Nephron progenitor cell (in vitro differentiated cells): ENCODE data around the gene HOXA1.

Source experiments
- DNase-seq: peaks from one replicate; pipeline ENCODE4 v3.0.0; 2021
- H3K27ac Mint-ChIP-seq: 2 replicates; pipeline ENCODE4 v1.8.0; 2021; ENCODE audit warnings: mild to moderate bottlenecking, moderate library complexity, mixed read lengths
- H3K27me3 Mint-ChIP-seq: 2 replicates; pipeline ENCODE4 v1.8.0; 2021; ENCODE audit warnings: mild to moderate bottlenecking, low read depth, mixed read lengths; ENCODE audit not compliant: poor library complexity
- H3K36me3 Mint-ChIP-seq: 2 replicates; pipeline ENCODE4 v1.8.0; 2021; ENCODE audit warnings: low read depth, mixed read lengths
- H3K4me1 Mint-ChIP-seq: 2 replicates; pipeline ENCODE4 v1.8.0; 2021; ENCODE audit warnings: mixed read lengths
- H3K4me3 Mint-ChIP-seq: 2 replicates; pipeline ENCODE4 v1.8.0; 2021; ENCODE audit warnings: mild to moderate bottlenecking, moderate library complexity, mixed read lengths
- H3K9me3 Mint-ChIP-seq: 2 replicates; pipeline ENCODE4 v1.8.0; 2021; ENCODE audit warnings: mild to moderate bottlenecking, moderate library complexity, mixed read lengths
- CTCF ChIP-seq: fragments of 200-600 bp; sonication (generic); IDR thresholded peaks from 2 replicates; pipeline ENCODE4 v1.5.0; 2021; ENCODE audit warnings: antibody characterized with exemption

HOXA1 gene

GRCh38 chr7:27095050-27095896, 527 bp downstream of the HOXA1 start:
- H3K4me1 Mint-ChIP-seq, result peaks cover 53% of the 10 kb centered on the region
- no peak for TF ChIP-seq CTCF
- peaks cover 50% of the 10 kb centered on the region for H3K36me3 Mint-ChIP-seq
- peak overlapping the region; percentile 99 for H3K4me3 Mint-ChIP-seq
- peak overlapping the region; percentile 97 for H3K27ac Mint-ChIP-seq
- peak; percentile 46 for DNase-seq
- no peaks in the 10 kb centered on the region for H3K9me3 Mint-ChIP-seq
- peaks cover 3% of the 10 kb centered on the region for H3K27me3 Mint-ChIP-seq

GRCh38 chr7:27094304-27095049, 1.3 kb downstream of the HOXA1 start:
- Mint-ChIP-seq H3K4me3 (peak overlapping the region; percentile 99), H3K27ac (peak overlapping the region; percentile 97), H3K4me1 (peaks cover 53% of the 10 kb centered on the region), H3K36me3 (peaks cover 42% of the 10 kb centered on the region), H3K9me3 (no peaks in the 10 kb centered on the region), H3K27me3 (peaks cover 3% of the 10 kb centered on the region)
- TF ChIP-seq CTCF, result no peak
- peak; percentile 41 for DNase-seq

- H3K4me1 Mint-ChIP-seq, result peaks cover 58% of the 10 kb centered on the region
- TF ChIP-seq CTCF, result no peak
- peaks cover 5% of the 10 kb centered on the region for H3K9me3 Mint-ChIP-seq
- no peak for DNase-seq
- peak overlapping the region; percentile 98 for H3K27ac Mint-ChIP-seq
- peaks cover 3% of the 10 kb centered on the region for H3K27me3 Mint-ChIP-seq
- H3K36me3 Mint-ChIP-seq, result peaks cover 31% of the 10 kb centered on the region
- H3K4me3 Mint-ChIP-seq, result peak overlapping the region; percentile 99
Observed at GRCh38 chr7:27093184-27093895, 2.5 kb downstream of the HOXA1 start.

GRCh38 chr7:27092819-27093110, 3.0 kb downstream of the HOXA1 start:
- no peak for DNase-seq
- H3K4me1 Mint-ChIP-seq, result peaks cover 62% of the 10 kb centered on the region
- H3K4me3 Mint-ChIP-seq, result peak overlapping the region; percentile 99
- peaks cover 6% of the 10 kb centered on the region for H3K27me3 Mint-ChIP-seq
- no peak for TF ChIP-seq CTCF
- H3K36me3 Mint-ChIP-seq, result peaks cover 25% of the 10 kb centered on the region
- peaks cover 5% of the 10 kb centered on the region for H3K9me3 Mint-ChIP-seq
- H3K27ac Mint-ChIP-seq, result peak overlapping the region; percentile 98

GRCh38 chr7:27091941-27092818, 3.6 kb downstream of the HOXA1 start:
- peak overlapping the region; percentile 98 for H3K27ac Mint-ChIP-seq
- H3K36me3 Mint-ChIP-seq, result peaks cover 25% of the 10 kb centered on the region
- DNase-seq, result peak; percentile 40
- H3K4me1 Mint-ChIP-seq, result peaks cover 67% of the 10 kb centered on the region
- H3K27me3 Mint-ChIP-seq, result peaks cover 6% of the 10 kb centered on the region
- no peak for TF ChIP-seq CTCF
- peak overlapping the region; percentile 99 for H3K4me3 Mint-ChIP-seq
- H3K9me3 Mint-ChIP-seq, result peaks cover 11% of the 10 kb centered on the region
